NAMALWA (cell line): ENCODE data around the gene NEDD4L.
A peak's percentile ranks its signal among the peaks of the same experiment; 100 is the strongest.

Source experiments
- DNase-seq: peaks from one replicate; pipeline ENCODE4 v3.0.0-alpha.2; 2015; ENCODE audit warnings: low spot score

Gene NEDD4L

DNA sequence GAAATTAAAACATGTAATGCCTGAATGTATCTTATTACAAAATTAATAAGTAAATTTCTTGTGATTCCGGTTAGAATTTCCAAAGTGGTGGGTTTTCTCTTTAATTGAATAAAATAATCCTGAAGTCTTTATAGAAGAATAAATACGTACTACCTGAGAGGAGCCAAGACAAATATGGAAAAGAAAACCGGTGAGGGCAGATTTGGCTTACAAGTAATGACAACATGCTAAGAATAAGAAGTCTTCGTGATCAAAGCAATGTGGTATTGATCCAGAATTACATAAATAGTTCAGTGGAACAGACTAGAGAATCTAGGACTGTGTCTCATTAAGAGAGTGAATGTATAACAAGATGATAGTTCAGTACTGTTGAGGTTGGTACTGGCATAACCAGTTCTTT, 167.5 kb downstream of the NEDD4L start:
- DNase-seq: no peak

DNA sequence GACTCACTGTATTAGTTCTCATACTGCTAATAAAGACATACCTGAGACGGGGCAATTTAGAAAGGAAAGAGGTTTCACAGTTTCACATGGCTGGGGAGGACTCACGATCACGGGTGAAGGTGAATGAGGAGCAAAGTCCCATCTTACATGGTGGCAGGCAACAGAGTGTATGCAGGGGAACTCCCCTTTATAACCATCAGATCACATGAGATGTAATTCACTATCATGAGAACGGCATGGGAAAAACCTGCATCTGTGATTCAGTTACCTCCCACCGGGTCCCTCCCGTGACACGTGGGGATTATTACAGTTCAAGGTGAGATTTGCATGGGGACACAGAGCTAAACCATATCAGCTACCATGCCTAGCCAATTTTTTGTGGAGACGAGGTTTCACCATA, 168.2 kb downstream of the NEDD4L start:
- DNase-seq: peak; percentile 40

DNA sequence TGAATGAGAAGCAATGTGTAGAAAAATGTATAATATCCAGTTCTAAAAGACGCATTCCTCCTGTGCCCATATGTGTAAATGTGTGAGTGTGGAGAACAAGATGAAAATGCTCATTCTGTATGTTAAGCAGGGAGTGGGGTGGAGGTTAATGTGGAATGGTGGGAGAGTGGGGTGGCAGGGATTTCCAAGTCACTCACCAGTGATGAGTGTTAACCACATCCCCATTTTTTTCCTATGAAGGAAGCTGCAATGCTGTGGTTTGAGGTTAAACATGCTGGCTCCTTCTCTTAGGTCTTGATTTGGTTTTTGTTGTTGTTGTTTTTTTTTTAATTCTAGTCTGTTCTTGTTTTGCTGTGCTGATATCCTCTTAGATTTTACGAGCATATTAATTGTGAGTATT, 169.4 kb downstream of the NEDD4L start:
- no peak for DNase-seq

DNA sequence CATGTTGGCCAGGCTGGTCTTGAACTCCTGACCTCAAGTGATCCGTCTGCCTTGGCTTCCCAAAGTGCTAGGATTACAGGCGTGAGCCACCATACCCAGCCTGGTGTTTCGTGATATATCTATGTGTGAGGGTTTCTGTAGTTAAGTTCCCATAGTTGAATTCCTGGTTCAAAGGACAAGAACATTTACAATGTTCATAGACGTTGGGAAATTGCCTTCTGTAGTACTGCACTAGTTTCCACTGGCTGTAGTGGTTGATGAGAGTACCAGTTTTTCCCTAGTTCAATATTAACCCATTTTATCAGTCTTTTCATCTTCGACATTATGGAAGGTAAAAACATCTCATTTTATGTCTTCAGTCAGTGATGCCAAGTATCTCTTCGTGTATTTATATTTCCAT, 171.0 kb downstream of the NEDD4L start:
- DNase-seq: no peak

DNA sequence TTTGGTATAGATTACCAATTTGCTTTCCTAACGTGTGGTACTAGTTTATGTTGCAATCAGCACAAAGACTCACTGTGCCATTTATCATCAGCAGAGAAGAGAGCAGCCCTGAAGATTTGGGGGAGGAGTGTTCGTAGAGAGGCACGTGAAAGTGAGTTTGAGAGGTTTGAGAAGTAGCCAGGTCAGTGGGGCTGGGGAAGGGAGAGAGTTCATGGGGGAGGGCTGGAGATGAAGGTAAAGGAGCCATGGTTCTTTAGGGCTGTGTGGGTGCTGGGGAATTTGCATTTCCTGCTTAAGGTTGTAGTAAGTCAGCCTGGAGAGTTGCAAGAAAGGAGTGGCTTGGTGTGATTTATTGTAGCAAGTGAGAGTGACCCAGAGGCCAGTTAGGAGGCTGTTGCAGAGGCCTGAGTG, 172.1 kb downstream of the NEDD4L start:
- no peak for DNase-seq

DNA sequence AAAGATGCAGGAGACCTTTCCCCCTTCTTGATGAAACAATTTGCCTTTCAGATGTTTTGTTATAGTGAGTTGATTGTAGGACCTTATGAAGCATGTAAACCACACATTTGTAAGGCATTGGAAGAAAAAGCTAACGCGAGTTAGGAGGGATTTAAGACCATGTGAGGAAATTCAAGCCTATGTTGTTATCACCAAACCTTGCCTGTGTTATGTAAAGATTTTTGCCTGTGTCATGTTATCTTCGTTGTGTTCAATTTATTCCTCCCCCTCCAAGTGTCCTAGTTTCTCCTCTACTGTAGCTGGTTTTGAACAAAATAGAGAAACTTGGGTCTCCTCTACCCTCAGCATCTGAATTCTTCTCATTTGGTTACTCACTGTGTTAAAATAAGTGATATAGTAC, 173.0 kb downstream of the NEDD4L start:
- no peak for DNase-seq

DNA sequence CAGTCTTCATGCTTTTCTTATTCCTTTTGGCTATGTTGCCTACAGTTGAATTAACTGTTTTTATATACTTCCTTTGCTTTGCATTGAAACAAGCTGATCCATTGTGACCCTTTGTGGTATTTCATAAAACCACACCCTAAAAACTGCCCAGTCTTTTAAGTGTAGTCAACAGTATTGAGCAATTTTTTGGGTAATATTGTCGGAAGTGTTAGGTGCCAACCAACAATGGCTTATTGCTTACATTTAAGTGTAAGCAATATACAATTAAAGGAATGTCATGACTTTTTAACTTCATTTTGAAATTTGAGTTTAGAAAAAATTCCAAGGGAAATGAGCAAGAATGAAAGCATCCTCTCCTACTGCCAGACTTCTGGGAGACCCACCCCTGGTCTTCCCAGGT, 174.1 kb downstream of the NEDD4L start:
- DNase-seq: no peak

DNA sequence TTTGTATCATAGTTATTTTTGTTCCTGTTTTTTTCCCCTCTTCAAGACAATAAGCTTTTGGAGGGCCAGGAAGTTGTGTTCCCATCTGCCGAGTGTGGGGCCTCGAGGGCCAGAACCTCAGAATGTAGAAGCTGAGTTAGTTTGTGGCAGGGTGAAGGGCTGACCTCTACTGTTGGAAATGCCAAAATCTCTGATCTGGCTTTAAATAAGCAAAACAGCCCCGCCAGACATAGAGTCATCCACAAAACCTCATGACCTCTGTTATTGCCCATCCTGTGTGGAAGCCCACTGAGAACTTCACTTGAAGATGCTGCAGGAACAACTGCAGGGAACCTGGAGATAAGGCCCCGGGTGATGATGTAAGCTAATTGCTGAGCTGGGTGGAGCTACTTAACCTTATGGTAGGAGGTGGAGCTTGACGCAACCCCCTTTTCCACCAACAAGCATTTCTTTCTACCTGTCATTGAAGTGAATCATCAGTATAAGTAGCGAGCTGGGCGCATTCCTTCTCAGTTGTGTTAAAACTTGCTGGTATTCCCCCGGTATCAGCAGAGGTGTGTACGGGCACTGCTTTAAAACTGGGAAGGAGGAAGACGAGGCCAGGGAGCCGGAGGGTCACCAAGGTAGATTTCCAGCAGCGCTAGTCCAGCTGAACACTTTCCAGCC, 177.2 kb downstream of the NEDD4L start:
- DNase-seq: no peak

DNA sequence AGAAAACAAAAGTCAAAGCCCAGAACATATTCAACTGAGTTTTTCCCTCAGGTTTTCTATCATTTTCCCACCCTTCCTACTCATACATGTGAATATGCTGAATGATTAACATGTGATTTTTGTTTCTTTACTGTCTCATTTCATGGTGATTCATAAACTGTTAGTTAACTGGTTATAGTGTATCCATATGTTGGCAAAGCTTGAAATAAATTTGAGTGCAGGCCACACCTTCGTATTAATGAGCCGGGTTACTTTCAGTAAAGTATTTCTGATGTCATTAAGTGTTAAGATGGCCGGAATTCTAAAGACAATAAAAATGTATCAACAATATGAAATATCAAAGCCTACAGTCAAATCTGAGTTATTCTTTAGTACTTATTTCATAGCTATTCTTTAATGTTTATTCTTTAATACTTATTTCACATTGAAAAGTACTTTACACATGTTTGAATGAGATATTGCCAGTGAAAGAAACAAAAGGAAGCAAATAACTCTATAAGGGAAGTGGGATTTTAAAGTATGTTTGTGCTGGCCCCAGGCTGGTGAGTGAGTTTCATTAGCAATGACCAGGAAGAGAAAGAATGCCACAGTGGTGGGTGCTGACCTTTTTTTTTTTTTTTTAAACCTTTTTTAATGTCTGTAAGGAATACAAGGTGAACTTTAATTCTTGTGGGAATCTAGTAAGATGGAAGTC, 178.6 kb downstream of the NEDD4L start:
- no peak for DNase-seq

DNA sequence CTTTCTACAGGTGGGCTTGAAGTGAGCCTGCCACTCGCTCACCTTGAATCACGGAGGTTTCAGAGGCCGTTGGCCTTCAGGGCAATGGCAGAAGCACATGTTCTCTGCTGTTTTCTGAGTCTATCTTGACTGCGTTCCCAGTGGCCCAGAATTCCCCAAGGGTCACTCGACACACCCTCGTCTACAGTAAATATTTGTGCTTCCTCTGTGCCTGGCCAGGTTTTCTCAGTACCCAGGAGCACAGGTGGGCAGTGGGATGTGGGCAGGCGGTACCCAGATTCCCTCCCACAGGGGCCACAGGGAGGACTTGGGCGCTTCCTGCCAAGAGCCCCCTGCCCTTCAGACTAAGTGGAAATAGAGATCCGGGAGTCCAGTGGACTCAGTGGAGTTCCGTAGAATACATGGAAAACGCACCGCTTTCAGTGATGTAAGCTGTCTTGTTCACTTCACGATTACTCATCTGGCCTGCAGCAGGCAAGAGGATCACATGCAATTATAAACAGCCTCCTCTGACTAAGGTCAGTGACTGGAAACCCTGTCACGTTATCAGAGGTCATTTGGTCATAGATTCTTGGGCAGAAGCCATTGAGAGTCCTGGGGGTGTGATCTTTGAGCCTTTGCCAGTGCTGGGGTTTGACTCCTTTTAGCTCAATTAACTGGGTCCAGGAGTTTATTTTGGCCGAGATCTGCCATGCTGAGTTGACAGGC, 179.8 kb downstream of the NEDD4L start:
- DNase-seq: no peak

DNA sequence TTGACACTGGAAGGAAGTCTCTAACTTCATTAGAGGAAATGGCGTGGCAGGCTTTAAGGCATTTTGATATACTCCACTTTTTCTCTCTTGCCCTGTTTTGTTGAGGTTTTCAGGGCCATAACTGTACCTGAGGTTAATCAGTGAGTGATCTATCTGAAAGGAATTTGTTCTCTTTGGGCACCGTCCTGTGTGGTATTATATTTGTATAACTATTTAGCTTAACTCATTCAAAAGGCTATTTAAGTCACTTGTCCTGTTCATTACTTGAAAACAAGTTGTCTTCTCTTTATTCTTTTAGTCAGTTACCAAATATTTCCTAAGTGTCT, 180.4 kb downstream of the NEDD4L start:
- no peak for DNase-seq

DNA sequence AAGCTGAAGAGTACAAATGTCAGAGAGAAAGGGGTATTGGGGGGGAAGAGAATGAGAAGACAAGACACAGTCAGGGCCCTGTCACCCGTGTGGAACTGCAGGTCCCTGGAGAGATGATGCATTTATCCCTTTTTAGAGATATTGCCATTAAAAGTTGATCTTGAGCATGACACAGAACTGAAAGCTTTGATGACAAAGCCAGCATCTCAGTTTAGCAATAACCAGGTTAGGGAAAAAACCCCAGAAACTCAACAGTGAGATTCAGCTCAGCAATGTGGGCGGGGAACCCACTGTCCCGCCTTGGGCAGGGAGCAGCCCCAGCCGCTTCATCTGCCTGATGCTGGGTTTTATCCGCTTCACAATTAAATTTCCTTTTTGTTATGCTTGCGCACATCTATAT, 181.1 kb downstream of the NEDD4L start:
- no peak for DNase-seq

DNA sequence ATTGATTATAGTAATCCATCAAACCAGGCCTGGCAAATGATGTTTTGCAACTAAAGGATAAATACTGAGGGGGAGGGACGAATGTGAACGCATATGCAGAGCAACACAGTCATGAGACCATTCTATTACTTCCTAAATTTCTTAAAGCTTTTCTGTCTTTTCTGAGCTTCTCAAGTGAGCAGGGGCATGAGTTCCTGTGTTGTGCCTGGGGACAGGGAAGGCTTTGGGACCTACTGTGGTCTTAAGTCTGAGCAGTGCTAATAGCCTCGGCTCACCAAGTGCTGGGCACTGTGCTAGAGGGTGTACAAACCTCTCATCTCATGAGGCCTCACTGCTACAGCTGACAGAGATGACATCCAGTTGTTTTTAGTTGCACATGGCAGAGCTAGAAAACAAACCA, 182.4 kb downstream of the NEDD4L start:
- DNase-seq: no peak

DNA sequence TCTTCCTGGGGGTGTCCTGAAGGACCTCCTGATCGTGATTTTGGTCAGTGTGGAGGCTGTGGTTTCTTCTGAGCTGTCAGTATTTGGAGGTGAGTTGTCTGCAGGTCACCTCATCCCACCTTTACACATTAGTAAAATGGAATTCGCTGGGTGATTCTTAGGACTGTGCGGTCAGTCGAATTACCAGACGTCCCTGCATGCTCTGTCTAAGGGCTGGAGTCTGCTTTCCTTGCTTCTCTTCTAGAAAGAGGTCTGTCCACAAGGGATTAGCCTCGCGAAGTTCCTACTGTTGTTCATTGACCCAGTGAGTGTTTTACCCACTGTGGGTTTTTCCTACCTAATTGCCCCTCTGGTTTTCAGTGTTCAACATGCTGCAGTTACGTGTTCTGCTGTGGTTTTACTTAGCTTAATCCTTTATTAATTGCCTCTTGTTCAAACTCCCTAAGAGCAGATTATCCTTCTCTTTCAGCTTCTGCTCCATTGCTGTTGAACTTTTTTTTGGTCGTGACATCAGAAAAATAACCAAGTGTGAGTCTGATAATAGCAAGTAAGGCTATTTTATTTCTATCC, 183.4 kb downstream of the NEDD4L start:
- DNase-seq: no peak

DNA sequence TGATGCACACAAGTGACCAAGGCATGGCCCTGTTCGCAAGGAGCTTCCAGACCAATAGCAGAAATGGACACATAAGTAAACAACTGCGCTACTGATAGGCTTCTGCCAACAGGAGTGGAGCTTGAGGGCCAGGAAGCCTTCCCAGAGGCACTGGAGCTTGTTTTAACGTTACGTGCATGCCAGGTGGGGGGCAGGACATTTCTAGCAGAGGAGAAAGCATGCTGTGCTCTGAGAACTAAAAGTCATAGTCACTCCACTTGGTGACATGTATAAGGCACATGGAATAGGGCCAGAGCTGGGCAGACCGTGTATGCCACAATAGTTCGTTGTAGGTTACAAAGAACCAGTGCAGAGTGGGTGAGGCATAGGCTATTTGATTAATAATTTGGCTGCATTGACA, 184.2 kb downstream of the NEDD4L start:
- DNase-seq: no peak

DNA sequence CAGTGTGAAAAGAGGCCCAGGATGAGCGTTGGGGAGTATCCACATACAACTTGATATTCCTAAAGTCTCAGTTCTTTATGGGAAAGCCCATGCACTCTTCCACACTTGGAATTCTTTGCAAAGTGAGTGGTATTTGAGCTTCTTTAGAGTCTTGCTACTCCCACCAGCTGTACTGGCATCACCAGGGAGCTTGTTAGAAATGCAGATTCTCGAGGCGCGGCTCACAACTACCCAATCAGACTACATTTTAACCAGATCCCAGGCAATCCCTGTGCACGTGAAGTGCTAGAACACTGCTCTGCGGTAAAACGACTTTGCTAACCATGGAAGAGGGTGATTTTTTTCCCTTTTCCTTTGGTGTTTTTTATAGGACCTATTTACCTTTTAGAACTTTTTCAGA, 184.7 kb downstream of the NEDD4L start:
- no peak for DNase-seq

DNA sequence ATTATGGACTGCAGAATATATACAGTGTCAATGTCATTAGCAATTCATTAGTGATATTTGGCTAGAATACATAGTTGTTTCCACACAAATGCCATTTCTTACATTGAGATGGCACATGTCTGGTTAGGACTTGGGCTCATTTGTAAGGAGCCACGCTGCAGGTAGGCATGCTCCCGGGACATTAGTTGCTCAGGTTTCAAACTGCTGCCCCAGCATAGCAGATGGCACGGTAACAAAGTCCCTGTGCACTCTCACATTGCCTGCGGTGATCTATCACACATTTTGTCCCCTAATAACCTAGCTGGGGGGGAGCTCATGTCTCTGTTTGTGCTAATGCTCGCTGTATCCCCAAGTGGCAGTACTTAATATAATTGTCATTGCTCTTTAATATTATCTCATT, 185.1 kb downstream of the NEDD4L start:
- DNase-seq: no peak

DNA sequence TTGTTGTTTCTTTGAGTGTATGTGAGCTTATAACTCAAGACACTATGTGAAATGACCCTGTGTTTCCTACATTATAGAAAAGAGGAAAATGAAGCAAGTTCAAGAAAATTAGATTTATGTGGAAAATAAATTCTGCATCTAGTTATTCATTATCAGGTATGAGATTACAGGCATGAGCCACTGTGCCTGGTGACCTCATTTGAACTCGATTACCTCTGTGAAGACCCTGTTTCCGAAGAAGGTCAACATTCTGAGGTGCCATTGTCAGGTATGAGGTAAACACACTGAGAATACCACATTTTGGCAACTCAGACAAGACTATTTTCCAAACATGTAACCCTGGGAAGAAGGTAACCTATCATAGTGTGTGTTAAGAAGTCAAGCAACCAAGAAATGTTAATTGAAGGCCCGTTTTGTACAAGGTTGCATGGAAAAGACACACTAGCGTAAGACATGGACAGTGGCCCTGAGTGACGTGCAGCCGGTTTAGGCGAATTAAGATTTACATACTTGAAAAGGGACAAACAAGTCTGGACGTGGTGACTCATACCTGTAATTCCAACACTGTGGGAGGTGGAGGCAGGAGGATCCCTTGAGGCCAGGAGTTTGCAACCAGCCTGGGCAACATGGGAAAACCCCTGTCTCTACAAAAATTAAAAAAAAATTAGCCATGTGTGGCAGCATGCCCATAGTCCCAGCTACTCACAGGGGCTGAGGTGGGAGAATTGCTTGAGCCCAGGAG, 186.6 kb downstream of the NEDD4L start:
- DNase-seq: no peak

DNA sequence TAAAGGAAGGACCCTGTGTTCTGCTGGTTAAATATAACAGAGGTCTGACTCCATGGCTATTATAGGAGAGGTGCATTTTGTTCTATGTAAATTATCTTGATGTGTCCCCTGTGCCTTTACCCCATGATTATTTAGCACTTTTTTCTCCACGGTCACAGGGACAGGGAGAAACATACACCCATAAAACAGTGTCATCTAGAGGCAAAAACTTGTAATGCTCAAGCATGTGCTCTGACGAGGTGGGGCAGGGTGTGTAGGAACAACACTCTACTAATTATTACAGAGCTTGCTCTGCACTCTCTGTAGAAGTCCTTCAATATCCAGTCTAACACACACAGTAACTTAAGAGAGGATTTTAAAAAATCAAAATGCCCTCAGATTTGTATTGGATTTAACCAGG, 187.9 kb downstream of the NEDD4L start:
- peak; percentile 62 for DNase-seq

DNA sequence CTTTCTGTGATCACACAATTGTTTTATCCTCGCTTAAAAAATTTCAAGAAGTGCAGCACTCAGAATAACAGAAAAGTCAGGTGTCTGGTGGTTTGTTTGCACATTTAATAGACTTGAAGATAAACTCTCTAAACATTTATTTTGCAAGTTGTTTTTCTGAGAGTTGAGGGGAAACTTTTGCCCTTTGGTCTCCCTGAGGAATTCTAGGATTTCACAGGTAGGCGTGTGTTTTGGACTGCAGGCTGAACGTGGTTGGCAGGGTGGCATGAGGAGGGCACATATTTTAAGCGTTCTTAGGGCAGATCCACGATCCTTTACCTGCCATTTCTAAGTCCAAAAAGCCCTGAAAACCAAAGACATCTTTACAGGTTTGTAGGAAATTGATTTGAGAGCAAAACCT, 188.6 kb downstream of the NEDD4L start:
- DNase-seq: no peak

DNA sequence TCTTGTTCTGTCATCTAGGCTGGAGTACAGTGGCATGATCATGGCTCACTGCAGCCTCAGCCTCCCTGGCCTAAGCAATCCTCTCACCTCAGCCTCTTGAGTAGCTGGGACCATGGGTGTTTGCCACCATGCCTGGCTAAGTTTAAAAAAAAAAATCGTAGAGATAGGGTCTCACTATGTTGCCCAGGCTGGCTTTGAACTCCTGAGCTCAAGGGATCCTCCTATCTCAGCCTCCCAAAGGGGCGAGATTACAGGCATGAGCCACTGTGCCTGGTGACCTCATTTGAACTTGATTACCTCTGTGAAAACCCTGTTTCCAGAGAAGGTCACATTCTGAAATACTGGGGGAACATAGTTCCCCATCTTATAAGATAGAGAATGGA, 190.3 kb downstream of the NEDD4L start:
- DNase-seq: no peak

DNA sequence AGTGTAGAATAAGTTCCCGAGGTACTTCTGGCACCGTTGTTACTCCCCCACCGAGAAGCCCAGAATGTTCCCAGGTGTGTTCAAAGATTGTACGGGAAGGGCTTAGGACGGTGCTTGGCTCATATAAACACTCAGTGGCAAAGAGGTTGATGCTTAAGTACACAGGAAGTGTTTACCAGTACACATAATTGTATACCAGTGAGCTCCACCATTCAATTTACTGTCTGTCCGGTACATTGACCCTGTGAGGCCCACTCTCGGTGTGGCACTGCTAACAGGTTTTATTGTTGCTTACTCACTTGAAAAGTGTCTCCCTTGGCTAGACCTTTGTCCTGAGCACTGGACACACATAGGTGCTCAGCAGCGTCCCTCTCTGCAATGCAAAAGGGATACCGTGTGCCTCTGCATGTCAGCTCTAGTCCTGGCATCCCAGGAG, 191.0 kb downstream of the NEDD4L start:
- DNase-seq: no peak

DNA sequence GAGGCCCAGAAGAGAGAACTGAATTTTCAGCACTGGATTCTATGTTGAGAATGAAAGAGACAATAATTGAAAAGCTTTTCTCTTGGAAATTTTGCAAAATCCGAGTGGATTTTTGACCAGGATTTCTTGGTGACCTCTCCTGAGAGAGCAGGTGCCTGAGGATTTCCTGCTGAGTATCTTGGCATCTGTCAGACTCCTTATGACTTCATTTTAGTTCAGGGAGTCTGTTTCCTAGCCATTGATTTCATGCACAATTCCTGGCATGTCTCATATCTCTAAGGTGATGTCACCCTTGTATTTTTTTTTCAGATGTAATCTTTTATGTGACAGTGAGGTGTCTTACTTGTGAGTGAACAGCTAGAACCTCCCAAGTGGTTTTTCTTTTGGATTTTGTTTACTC, 195.9 kb downstream of the NEDD4L start:
- DNase-seq: no peak
